ENCODE data around the gene PRR19.

DNA sequence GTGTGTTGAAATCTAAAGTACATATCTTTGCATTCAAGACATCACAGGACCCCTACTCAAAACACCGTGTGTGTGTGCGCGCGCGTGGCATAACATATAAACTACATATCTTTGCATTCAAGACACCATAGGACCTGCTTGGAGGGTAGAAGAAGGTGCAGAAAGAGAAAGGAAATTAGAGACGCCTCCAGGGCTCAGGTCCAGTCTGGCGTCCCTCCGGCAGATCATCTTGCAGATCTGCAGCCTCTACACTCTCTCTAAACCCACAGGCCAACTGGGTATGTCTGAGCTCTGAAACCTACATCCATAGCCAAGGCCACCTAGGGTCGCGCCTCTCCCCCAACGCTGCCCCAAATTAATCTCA is 1.2 kb downstream of the PRR19 start:
- TF ChIP-seq, protein P1, sequence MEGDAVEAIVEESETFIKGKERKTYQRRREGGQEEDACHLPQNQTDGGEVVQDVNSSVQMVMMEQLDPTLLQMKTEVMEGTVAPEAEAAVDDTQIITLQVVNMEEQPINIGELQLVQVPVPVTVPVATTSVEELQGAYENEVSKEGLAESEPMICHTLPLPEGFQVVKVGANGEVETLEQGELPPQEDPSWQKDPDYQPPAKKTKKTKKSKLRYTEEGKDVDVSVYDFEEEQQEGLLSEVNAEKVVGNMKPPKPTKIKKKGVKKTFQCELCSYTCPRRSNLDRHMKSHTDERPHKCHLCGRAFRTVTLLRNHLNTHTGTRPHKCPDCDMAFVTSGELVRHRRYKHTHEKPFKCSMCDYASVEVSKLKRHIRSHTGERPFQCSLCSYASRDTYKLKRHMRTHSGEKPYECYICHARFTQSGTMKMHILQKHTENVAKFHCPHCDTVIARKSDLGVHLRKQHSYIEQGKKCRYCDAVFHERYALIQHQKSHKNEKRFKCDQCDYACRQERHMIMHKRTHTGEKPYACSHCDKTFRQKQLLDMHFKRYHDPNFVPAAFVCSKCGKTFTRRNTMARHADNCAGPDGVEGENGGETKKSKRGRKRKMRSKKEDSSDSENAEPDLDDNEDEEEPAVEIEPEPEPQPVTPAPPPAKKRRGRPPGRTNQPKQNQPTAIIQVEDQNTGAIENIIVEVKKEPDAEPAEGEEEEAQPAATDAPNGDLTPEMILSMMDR (IDR thresholded peaks at IDR 0.05), result no peak
- no peak for TF ChIP-seq POLR2A (IDR thresholded peaks at IDR 0.05)
